H7 (cell line): Measurements from ENCODE around the gene ODAD3. TPM values are rescaled to one million over a fixed set of nuclear protein-coding genes. Genes with fewer than 3 reads are reported as not detected.
A peak's percentile ranks its signal among the peaks of the same experiment; 100 is the strongest.
"Not testable (repeated sequence)": the region's sequence is repeated elsewhere in the genome, so short reads cannot be mapped to it uniquely, and the experiment has no call there.

Experiments
- DNase-seq: peaks from one replicate; pipeline ENCODE4 v3.0.0; 2012
- H3K27me3 ChIP-seq: 2 replicates; pipeline ENCODE4 v1.6.0; 2011; ENCODE audit warnings: mild to moderate bottlenecking, low read length; ENCODE audit not compliant: control insufficient read depth, insufficient read depth
- H3K36me3 ChIP-seq: replicated peaks from 2 replicates; pipeline ENCODE4 v1.5.1; 2011; ENCODE audit warnings: low read length; ENCODE audit not compliant: control insufficient read depth, insufficient read depth
- H3K4me3 ChIP-seq: 2 replicates; pipeline ENCODE4 v1.5.1; 2011; ENCODE audit warnings: low read depth, mild to moderate bottlenecking, control low read depth, low read length, moderate library complexity; ENCODE audit not compliant: insufficient read depth
- total RNA-seq: library from RNA; depleted of rRNA; stranded (reverse); fragments of >200 nt; shearing (Covaris generic); gene quantifications from 2 replicates; pipeline ENCODE4 v1.2.3, GENCODE V29; 2014

The ODAD3 gene
- total RNA-seq, 1 experiment from 2014 or later = 0.66 TPM

DNA sequence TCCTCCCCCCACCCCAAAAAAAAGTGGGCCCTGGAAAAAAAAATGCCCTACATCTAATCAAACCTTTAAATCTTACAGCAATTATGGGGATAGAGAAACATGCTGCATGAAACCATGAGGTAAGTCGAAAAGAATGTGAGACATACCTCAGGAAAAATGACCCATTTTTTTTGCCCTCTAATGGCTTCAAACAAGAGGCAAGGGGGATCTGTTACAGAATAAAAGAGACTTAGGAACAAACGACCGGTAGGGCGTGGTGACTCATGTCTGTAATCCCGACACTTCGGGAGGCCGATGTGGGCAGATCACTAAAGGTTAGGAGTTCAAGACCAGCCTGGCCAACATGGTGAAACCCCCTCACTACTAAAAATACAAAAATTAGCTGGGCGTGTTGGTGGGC is 24.2 kb downstream of the ODAD3 start:
- Histone ChIP-seq H3K36me3 (peaks cover 4% of the 10 kb centered on the region), H3K27me3 (peaks cover 8% of the 10 kb centered on the region; the same call in 1 of the 2 replicates), H3K4me3 (no peak overlapping the region)
- DNase-seq = no peak

DNA sequence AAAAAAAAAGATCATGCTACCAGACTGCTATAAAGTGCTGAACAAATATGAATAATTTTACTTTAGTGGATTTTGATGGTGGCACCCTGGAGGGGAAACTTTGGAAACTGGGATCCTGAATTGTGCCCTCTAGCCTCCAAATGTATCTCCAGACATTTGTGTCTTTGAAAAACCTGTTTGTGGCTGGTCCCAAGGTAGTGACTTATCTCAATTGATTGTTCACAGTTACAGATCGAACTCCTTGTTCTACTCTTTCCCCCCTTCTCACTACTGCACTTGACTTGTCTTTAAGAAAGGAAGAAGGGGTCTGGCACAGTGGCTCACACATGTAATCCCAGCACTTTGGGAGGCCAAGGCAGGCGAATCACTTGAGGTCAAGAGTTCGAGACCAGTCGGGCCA is 26.3 kb downstream of the ODAD3 start:
- DNase-seq = no peak
- peaks cover 2% of the 10 kb centered on the region for H3K36me3 ChIP-seq
- H3K27me3 ChIP-seq = peaks cover 6% of the 10 kb centered on the region; the same call in 1 of the 2 replicates
- H3K4me3 ChIP-seq = no peak overlapping the region

DNA sequence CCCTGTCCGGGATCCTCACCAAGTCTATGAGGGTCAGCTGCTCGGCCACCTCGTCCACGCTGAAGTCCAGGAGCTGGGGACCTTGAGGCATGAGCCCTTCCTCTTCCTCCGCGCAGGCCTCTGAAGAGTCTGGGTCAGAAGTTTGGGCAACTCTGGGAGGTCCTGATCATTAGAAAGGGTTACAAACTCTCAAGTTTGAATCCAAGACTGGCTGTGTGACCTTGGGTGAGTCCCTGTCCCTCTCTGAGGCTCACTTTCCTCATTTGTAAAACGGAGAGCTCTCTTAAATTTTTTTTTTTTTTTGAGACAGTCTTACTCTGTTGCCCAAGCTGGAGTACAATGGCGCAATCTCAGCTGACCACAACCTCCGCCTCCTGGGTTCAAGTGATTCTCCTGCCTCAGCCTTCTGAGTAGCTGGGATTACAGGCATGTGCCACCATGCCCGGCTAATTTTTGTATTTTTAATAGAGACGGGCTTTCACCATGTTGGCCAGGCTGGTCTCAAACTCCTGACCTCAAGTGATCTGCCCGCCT is 28.2 kb downstream of the ODAD3 start:
- not testable (repeated sequence) for DNase-seq, H3K27me3 ChIP-seq, H3K4me3 ChIP-seq, H3K36me3 ChIP-seq

DNA sequence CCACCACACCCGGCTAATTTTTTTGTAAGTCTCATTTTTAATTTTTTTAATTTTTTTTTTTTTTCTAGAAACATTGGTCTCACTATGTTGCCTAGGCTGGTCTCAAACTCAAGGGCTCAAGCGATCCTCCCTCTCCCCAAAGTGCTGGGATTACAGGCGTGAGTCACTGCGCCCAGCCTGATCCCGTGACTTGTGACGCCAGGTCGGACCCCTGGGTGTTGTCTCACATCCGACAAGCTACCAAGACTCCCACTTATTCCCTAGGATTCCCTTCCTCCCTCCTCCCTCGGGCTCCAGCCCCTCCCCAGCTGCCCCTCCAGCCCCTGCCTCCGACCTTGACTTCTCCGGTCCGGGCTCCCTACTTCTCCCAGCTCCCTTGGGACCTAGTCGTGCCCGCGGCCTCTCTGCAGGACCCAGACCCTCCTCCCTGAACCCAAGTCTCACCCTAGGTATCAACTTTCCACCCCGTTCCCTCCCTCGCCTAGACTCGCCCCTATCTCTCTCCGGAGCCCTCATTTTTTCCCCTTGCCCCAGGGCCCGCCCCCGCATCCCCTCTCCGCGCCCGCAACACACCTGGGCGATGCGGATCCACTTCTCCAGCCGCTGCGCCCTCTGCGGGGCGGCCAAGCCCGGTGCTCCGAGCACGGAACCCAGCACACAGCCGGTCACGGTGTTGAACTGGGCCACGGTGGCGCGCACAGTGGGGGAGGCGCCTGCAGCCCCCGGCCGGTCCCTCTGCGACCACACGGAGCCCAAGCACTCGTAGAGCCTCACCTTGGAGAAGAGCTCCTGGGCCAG is 28.9 kb downstream of the ODAD3 start:
- DNase-seq = peak; percentile 92
- peaks cover 6% of the 10 kb centered on the region; the same call in 1 of the 2 replicates for H3K27me3 ChIP-seq
- H3K36me3 ChIP-seq = peaks cover 6% of the 10 kb centered on the region
- H3K4me3 ChIP-seq = peak overlapping the region; percentile 3; the same call in 1 of the 2 replicates

DNA sequence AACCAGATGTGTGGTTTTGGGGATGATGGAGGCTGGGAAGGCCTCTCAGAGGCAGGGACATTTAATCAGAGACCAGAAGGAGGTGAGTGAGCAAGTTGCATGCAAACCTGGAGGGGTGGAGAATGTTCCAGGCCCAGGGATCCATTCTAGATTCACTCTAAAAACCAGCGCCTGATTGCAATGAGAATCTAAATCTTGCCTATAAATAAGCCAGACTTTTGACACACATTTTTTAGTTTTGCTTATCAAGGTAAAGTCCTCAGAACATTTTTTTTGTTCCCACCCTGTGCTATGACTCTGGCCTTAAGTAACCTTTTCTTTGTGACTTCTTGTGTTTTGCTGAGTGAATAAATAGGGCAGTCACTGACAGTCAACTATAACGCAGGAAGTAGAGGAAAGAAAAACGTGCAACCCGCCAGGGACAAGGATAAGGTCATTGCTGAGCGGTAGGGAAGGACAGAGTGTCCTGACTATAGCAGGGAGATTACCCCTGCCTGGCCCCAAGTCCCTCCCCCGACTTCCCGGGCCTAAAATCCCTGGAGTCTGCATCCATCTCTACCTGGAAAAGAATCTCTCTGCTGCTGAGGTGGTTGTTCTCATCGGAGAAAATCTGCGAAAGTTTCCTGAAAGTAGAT is 30.2 kb downstream of the ODAD3 start:
- Histone ChIP-seq H3K36me3 (peaks cover 6% of the 10 kb centered on the region), H3K4me3 (no peak overlapping the region), H3K27me3 (peaks cover 6% of the 10 kb centered on the region; the same call in 1 of the 2 replicates)
- DNase-seq = no peak

DNA sequence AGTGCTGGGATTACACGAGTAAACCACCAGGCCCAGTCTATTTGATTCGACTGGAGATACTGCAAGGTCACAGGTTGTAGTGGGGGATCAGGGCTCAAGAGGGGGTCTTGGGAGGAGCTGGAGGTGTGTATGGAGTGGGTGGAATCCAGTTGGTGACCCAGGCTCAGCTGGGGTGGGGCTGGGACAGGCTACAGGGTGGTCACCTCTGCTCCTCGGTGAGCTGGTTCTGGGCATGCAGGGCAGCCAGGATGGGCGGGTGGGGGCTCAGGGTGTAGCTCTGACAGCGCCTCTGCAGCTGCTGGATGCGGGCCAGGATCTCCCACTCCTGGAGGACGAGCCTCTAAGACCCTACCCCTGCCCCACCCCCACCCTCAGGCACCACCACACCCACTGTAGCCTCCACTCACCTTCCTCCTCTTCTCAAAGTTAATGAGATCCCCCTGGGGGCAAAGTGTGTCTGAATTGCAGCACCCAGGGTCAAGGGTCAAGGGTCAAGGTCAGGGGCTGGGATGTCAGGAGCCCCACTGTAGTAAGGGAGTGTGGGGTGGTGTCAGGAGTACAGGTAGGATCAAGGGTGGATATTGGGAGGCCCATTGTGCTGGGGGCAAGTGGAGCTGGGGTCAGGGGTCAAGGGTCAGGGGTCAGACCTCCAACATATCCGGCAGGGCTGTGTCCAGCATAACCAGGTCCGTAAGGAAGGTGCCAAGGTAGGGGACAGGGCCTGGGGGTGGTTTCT is 32.9 kb downstream of the ODAD3 start:
- peaks cover 6% of the 10 kb centered on the region; the same call in 1 of the 2 replicates for H3K27me3 ChIP-seq
- peaks cover 7% of the 10 kb centered on the region for H3K36me3 ChIP-seq
- no peak for DNase-seq
- no peak overlapping the region for H3K4me3 ChIP-seq

DNA sequence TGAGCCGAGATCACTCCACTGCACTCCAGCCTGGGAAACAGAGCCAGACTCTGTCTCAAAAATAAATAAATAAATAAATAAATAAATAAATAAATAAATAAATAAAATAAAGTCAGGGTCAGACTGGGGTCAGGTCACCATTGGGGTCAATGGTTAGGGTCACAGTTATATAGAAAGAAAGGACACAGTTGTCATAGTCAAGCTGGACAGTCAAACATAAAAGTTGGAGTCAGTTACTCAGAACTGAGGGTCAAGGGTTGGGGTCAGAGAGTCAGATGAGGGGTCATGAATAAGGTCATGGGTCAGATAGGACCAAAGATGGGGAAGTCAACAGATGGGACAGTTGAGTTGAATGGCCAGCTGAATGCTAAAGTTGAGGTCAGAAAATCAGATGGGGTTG is 34.1 kb downstream of the ODAD3 start:
- Histone ChIP-seq H3K36me3 (peaks cover 7% of the 10 kb centered on the region), H3K4me3 (no peak overlapping the region), H3K27me3 (no peaks in the 10 kb centered on the region; the same call in 1 of the 2 replicates)

DNA sequence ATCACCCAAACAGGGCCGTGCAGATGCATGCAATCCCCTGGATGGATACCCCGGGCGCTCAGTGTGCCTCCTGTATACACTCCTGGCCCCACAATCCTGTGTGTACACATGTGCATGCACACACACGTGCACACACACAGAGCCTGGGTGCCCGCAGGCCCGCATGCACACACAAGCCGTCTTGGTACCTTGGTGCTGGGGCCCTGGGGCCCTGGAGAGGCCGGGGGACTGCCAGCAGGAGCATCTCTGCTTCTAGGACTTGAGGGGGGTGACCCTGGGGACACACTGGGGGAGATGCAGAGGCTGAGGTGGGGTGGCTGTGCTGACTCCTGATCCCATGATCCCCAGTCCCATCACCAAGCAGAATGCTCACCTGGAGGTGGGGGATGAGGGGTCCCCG is 35.3 kb downstream of the ODAD3 start:
- Histone ChIP-seq H3K4me3 (no peak overlapping the region), H3K36me3 (peaks cover 7% of the 10 kb centered on the region), H3K27me3 (no peaks in the 10 kb centered on the region)
- DNase-seq = no peak

More for the DNA sequence above, 34.1 kb downstream of the ODAD3 start:
- DNase-seq = no peak

DNA sequence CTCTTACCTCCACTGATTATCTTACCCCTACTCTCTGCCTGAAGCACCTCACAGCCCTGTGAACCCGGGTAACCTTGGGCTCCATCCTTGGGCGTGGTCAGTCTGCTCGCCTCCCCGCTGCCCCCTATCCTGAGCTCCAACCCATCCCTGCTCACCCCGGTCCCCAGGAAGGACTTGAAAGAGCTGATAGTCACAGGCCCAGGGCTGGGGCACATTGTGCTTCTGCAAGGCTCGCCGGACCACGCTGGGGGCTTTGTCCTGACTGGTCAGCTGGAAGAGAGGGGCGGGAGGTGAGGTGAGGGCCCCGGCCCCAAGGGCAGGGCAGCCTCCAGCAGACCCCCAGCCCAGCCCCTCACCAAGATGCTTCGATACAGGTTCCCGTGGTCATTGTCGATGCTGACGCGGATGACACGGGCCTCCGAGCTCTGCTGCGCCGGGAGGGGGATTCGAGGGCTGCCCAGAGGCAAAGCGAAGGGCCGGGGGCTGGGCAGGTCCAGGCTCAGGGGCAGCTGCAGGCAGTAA is 37.8 kb downstream of the ODAD3 start:
- no peak overlapping the region for H3K4me3 ChIP-seq
- no peaks in the 10 kb centered on the region for H3K27me3 ChIP-seq
- H3K36me3 ChIP-seq = peaks cover 8% of the 10 kb centered on the region
- no peak for DNase-seq

DNA sequence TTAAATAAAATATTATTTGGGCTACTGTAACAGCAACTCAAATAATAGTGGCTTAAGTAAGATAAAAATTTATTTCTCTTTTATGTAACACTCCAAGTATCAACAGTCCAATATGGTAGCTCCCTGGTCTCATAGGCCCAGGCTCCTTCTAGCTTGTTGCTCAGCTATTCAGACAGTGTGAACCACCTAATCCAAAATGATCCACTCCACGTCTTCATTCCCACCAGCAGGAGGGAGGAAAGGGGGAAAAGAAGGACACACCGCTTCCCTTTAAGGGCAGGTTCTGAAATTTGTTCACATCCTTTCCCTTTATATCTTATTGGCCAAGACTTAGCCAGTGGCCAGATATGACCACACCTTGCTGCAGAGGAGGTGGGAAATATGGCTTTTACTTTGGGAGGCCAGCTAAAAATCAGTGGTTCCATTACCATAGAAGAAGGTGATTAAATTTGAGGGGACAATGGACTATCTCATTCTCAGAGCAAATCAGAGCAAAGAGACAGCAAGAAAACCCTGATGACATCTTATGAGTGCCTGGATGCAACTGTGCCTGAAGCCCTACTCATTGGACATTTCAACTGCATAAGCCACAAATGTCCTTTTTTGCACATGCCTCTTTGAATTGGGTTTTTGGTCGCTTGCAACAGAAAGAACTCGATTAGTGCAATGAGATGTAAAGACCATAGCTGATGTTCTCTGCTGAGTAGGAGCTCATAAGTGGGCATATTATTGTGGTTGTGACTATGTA is 43.8 kb downstream of the ODAD3 start:
- H3K36me3 ChIP-seq = peaks cover 5% of the 10 kb centered on the region
- no peaks in the 10 kb centered on the region for H3K27me3 ChIP-seq
- no peak for DNase-seq
- H3K4me3 ChIP-seq = no peak overlapping the region

DNA sequence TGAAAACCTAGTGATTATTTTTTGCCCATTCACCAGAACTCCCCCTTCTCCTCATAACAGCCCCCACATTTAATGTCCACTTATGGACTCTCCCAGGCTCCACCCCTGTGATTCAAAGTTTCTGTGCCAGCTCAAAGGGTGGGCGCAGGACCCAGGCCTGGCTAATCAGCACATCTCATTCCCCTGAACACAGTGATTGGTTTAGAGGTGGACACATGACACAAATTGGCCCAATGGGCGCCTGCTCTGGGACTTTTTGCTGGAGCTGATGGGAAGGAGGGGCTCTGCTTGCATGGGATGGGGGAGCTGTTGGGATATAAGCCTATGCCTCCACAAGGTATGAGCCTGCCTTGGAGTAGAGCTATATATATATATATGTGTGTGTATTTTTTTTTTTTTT is 44.6 kb downstream of the ODAD3 start:
- DNase-seq = no peak
- Histone ChIP-seq H3K27me3 (no peaks in the 10 kb centered on the region), H3K4me3 (no peak overlapping the region), H3K36me3 (peaks cover 5% of the 10 kb centered on the region)

DNA sequence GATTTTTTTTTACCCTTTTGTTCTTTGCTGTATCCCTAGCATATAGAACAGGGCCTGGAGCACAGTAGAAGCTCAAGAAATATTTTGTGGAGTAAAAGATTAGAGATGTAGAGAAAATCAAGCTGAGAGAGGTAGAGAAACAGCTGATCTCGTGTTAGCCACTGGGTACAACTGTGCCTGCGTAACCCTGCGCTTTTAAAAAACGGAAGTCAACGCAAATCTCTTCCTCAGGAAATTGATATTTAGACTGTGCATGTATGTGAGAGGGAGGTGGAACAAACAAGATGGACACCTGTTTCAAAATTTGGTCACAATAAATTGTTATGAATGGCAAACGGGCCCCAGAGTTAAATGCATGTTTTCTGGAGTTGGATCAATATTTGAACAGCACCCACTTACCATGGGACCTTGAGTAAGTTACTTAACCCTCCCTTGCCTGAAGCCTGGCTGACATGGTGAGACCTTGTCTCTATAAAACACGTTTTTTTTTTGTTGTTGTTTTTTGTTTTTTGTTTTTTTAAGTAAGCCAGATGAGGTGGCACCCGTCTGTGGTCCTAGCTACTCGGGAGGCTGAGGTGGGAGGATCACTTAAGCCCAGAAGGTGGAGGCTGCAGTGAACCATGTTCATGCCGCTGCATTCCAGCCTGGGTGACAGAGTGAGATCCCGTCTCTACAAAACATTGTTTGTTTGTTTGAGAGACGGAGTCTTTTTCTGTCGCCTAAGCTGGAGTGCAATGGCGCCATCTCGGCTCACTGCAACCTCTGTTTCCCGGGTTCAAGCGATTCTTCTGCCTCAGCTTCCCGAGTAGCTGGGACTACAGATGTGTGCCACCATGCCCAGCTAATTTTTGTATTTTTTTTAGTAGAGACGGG is 47.5 kb downstream of the ODAD3 start:
- no peak for DNase-seq
- Histone ChIP-seq H3K4me3 (no peak overlapping the region), H3K27me3 (peaks cover 9% of the 10 kb centered on the region; the same call in 1 of the 2 replicates), H3K36me3 (no peaks in the 10 kb centered on the region)

DNA sequence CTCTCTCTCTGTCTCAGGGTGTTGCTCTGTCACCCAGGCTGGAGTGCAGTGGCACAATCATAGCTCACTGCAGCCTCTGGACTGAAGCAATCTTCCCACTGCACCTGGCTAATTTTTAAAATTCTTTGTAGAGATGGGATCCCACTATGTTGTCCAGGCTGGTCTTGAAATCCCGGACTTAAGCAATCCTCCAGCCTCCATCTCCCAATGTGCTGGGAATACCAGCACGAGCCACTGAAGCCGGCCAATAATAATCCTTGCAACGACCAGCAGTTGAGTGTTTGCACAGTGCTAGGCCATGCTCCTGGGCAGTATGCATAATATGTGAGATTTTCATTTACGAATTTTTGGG is 50.2 kb downstream of the ODAD3 start:
- Histone ChIP-seq H3K36me3 (no peaks in the 10 kb centered on the region), H3K27me3 (peaks cover 9% of the 10 kb centered on the region; the same call in 1 of the 2 replicates), H3K4me3 (no peak overlapping the region)
- DNase-seq = no peak
